Natural killer cell (primary cell): Measurements from ENCODE around the gene LYRM4. TPM values are rescaled to one million over a fixed set of nuclear protein-coding genes. Genes with fewer than 3 reads are reported as not detected.

ENCODE experiments used
- ATAC-seq, 3 donors: fragments of 150-1000 bp in 2 of 3; fragments of 200-7000 bp in 1 of 3; cut with Tn5 transposase; 1 replicate in 1 of 3; 2 replicates in 2 of 3; pipeline ENCODE4 v1.10.0; 2021; ENCODE audit warnings: mild to moderate bottlenecking in 2 of 3, moderate library complexity in 2 of 3
- DNase-seq, 2 donors: peaks; one replicate each; pipeline versions ENCODE4 v3.0.0 to v3.0.0-alpha.2; 2013 to 2021; ENCODE audit warnings: mixed read lengths in 1 of 2
- H3K27ac ChIP-seq: one replicate; pipeline ENCODE4 v1.5.1; 2013; ENCODE audit warnings: mild to moderate bottlenecking, low read length
- H3K27me3 ChIP-seq: one replicate; pipeline ENCODE4 v1.6.1; 2013; ENCODE audit warnings: low read length; ENCODE audit not compliant: control insufficient read depth, insufficient read depth
- H3K36me3 ChIP-seq: one replicate; pipeline ENCODE4 v1.6.1; 2013; ENCODE audit warnings: low read length; ENCODE audit not compliant: control insufficient read depth, insufficient read depth
- H3K4me1 ChIP-seq: one replicate; pipeline ENCODE4 v1.6.1; 2013; ENCODE audit warnings: low read length; ENCODE audit not compliant: control insufficient read depth, insufficient read depth
- H3K4me3 ChIP-seq: one replicate; pipeline ENCODE4 v1.5.1; 2013; ENCODE audit warnings: low read length
- H3K9me3 ChIP-seq: one replicate; pipeline ENCODE4 v1.6.1; 2013; ENCODE audit warnings: low read length; ENCODE audit not compliant: control insufficient read depth, insufficient read depth
- H3K27ac Mint-ChIP-seq, 2 donors: one replicate each; pipeline ENCODE4 v1.8.0; 2022; ENCODE audit warnings: mild to moderate bottlenecking in 2 of 2, mixed read lengths in 2 of 2, moderate library complexity in 1 of 2
- H3K27me3 Mint-ChIP-seq, 2 donors: one replicate each; pipeline ENCODE4 v1.8.0; 2022; ENCODE audit warnings: low read depth in 2 of 2, mixed read lengths in 2 of 2
- H3K36me3 Mint-ChIP-seq: one replicate; pipeline ENCODE4 v1.8.0; 2022; ENCODE audit warnings: mixed read lengths
- H3K4me1 Mint-ChIP-seq, 2 donors: one replicate each; pipeline ENCODE4 v1.8.0; 2022; ENCODE audit warnings: mixed read lengths in 2 of 2
- H3K4me3 Mint-ChIP-seq: one replicate; pipeline ENCODE4 v1.8.0; 2022; ENCODE audit warnings: mild to moderate bottlenecking, moderate library complexity, mixed read lengths
- H3K9me3 Mint-ChIP-seq, 2 donors: one replicate each; pipeline ENCODE4 v1.8.0; 2022; ENCODE audit warnings: mixed read lengths in 2 of 2
- CTCF ChIP-seq: fragments of 200-600 bp; IDR thresholded peaks from one replicate; pipeline ENCODE4 v1.8.0; 2022; ENCODE audit warnings: antibody characterized with exemption
- WGBS: methylation state at CpG from one replicate; pipeline ENCODE4 v1.1.7; 2013; ENCODE audit warnings: missing lambda C conversion rate; ENCODE audit not compliant: insufficient coverage; 5-methylcytosine and 5-hydroxymethylcytosine counted together
- intact Hi-C: fragments of 100-400 bp; cut with micrococcal nuclease; formaldehyde crosslinking; loops from one replicate; pipeline ENCODE4 v1.14.2; 2022
- total RNA-seq, 4 donors: library from RNA; stranded (reverse); fragments of 120-200 nt in 1 of 4; gene quantifications; one replicate each; pipeline versions ENCODE4 v1.2.3 to v1.2.4, GENCODE V29; 2013 to 2022

LYRM4 gene
- total RNA-seq, 3 donors from 2014 or later (not counting 1 experiment from before 2014, with no cell fraction given): 9.1 to 11.4 (median 11.1) TPM

DNA sequence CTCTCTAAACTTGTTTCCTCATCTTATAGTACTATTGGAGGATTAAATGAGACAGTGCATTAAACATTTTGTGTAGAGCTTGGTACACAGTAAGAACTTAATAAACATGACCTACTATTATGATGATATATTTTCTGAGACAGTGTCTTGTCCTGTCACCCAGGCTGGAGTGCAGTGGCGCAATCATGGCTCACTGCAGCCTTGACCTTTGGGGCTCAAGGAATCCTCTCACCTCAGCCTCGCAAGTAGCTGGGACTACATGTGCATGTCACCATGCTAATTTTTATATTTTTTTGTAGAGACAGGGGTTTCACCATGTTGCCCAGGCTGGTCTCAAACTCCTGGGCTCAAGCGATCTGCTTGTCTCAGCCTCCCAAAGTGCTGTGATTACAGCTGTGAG, 72.1 kb downstream of the LYRM4 start:
- no peaks in the 10 kb centered on the region for H3K4me1 ChIP-seq
- DNase-seq (no peak), ATAC-seq (no peak)
- no peaks in the 10 kb centered on the region for H3K9me3 Mint-ChIP-seq
- no peak for TF ChIP-seq CTCF
- no peaks in the 10 kb centered on the region for H3K36me3 ChIP-seq
- H3K4me1 Mint-ChIP-seq: no peaks in the 10 kb centered on the region
- intact Hi-C loops: no loop called here
- H3K9me3 ChIP-seq: no peaks in the 10 kb centered on the region
- no peaks in the 10 kb centered on the region for H3K27me3 ChIP-seq
- 94% methylated on average over 3 of the region's 3 CpGs for WGBS
- H3K4me3 Mint-ChIP-seq: no peak overlapping the region
- H3K36me3 Mint-ChIP-seq: no peaks in the 10 kb centered on the region
- H3K4me3 ChIP-seq: no peak overlapping the region
- H3K27me3 Mint-ChIP-seq: no peaks in the 10 kb centered on the region
- H3K27ac Mint-ChIP-seq: no peak overlapping the region
- H3K27ac ChIP-seq: no peak overlapping the region

DNA sequence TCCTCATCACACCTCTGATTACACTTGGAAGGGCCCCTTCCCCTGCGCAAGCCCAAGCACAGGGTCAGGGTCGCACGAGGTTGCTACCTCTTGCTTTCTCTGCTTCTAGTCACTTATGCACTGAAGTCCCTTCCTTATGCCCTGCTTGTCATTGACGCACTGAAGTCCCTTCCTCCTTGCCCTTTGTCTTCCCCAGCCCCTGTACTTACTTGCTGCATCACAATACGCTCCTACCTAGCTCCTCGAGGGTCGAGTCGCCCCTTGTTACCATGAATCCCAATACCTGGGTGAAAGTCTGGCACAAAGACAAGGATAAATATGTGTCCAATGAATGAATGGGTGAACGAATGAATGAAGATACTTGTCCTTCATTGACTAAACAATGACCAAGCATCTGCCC, 75.9 kb downstream of the LYRM4 start:
- Mint-ChIP-seq H3K27me3 (no peaks in the 10 kb centered on the region), H3K4me3 (no peak overlapping the region), H3K9me3 (no peaks in the 10 kb centered on the region), H3K36me3 (no peaks in the 10 kb centered on the region), H3K27ac (no peak overlapping the region), H3K4me1 (no peaks in the 10 kb centered on the region)
- no peaks in the 10 kb centered on the region for H3K9me3 ChIP-seq
- intact Hi-C loops: no loop called here
- DNase-seq (no peak), ATAC-seq (no peak)
- no peaks in the 10 kb centered on the region for H3K27me3 ChIP-seq
- H3K36me3 ChIP-seq: no peaks in the 10 kb centered on the region
- WGBS: 98% methylated on average over 9 of the region's 9 CpGs
- no peak overlapping the region for H3K4me3 ChIP-seq
- no peaks in the 10 kb centered on the region for H3K4me1 ChIP-seq
- no peak for TF ChIP-seq CTCF
- H3K27ac ChIP-seq: no peak overlapping the region

- H3K9me3 ChIP-seq: no peaks in the 10 kb centered on the region
- H3K27me3 Mint-ChIP-seq: no peaks in the 10 kb centered on the region
- no peaks in the 10 kb centered on the region for H3K9me3 Mint-ChIP-seq
- no peak for DNase-seq
- H3K4me1 ChIP-seq: no peaks in the 10 kb centered on the region
- intact Hi-C loops: no loop called here
- TF ChIP-seq CTCF: no peak
- no peak overlapping the region for H3K4me3 ChIP-seq
- H3K36me3 Mint-ChIP-seq: no peaks in the 10 kb centered on the region
- no peak overlapping the region for H3K27ac ChIP-seq
- peaks cover 0 to 4% of the 10 kb centered on the region in 2 donors for H3K4me1 Mint-ChIP-seq
- no peak overlapping the region for H3K4me3 Mint-ChIP-seq
- no peaks in the 10 kb centered on the region for H3K27me3 ChIP-seq
- WGBS: no CpG with 5 or more reads among the region's 2 CpGs
- H3K36me3 ChIP-seq: no peaks in the 10 kb centered on the region
- no peak overlapping the region for H3K27ac Mint-ChIP-seq
- ATAC-seq: no peak
These were observed 76.5 kb downstream of the LYRM4 start for GRCh38 chr6:5184218-5184617.

GRCh38 chr6:5181510-5182317, 79.0 kb downstream of the LYRM4 start:
- intact Hi-C loops: no loop called here
- no peak for ATAC-seq
- Histone ChIP-seq H3K9me3 (no peaks in the 10 kb centered on the region), H3K4me1 (no peaks in the 10 kb centered on the region), H3K4me3 (no peak overlapping the region), H3K27me3 (no peaks in the 10 kb centered on the region), H3K27ac (no peak overlapping the region), H3K36me3 (no peaks in the 10 kb centered on the region)
- H3K27ac Mint-ChIP-seq: no peak overlapping the region
- H3K36me3 Mint-ChIP-seq: no peaks in the 10 kb centered on the region
- H3K4me3 Mint-ChIP-seq: no peak overlapping the region
- H3K9me3 Mint-ChIP-seq: no peaks in the 10 kb centered on the region
- peaks cover 0 to 6% of the 10 kb centered on the region in 2 donors for H3K4me1 Mint-ChIP-seq
- TF ChIP-seq CTCF: no peak
- no peak for DNase-seq
- 97% methylated on average over 4 of the region's 4 CpGs for WGBS
- H3K27me3 Mint-ChIP-seq: no peaks in the 10 kb centered on the region
